DND-41 (cell line): Measurements from ENCODE around the gene RDH12.

Source experiments
- ATAC-seq: fragments of 200-7000 bp; cut with Tn5 transposase; 3 replicates; pipeline ENCODE4 v1.9.1; 2021; ENCODE audit warnings: low read depth; ENCODE audit not compliant: insufficient read depth
- DNase-seq: peaks from one replicate; pipeline ENCODE4 v3.0.0-alpha.2; 2020
- H2AFZ ChIP-seq: 2 replicates; pipeline ENCODE4 v1.6.0; 2012; ENCODE audit warnings: low read depth, low read length
- H3K27ac ChIP-seq: 2 replicates; pipeline ENCODE4 v1.5.1; 2012; ENCODE audit warnings: low read length, inconsistent platforms
- H3K27me3 ChIP-seq: fragments of 200-600 bp; sonication (generic); 2 replicates; pipeline ENCODE4 v1.6.0; 2012; ENCODE audit warnings: low read length, mild to moderate bottlenecking, inconsistent platforms; ENCODE audit not compliant: insufficient read depth, poor library complexity
- H3K36me3 ChIP-seq: 2 replicates; pipeline ENCODE4 v1.5.1; 2012; ENCODE audit warnings: low read length, inconsistent platforms; ENCODE audit not compliant: insufficient read depth
- H3K4me1 ChIP-seq: 2 replicates; pipeline ENCODE4 v1.5.1; 2012; ENCODE audit warnings: mild to moderate bottlenecking, low read length; ENCODE audit not compliant: insufficient read depth
- H3K4me2 ChIP-seq: 2 replicates; pipeline ENCODE4 v1.6.0; 2012; ENCODE audit warnings: mild to moderate bottlenecking, moderate library complexity, low read length, inconsistent platforms; ENCODE audit not compliant: insufficient read depth
- H3K4me3 ChIP-seq, 2 experiments: fragments of 200-600 bp in 1 of 2; shearing (Covaris generic) in 1 of 2; 2 replicates each; pipeline ENCODE4 v1.5.1; 2012 to 2016; ENCODE audit warnings: inconsistent platforms in 2 of 2, low read length in 2 of 2, mild to moderate bottlenecking in 2 of 2, low read depth in 1 of 2, moderate library complexity in 1 of 2
- H3K79me2 ChIP-seq: 2 replicates; pipeline ENCODE4 v1.6.0; 2012; ENCODE audit warnings: low read length, inconsistent platforms; ENCODE audit not compliant: insufficient read depth
- H3K9ac ChIP-seq: 2 replicates; pipeline ENCODE4 v1.6.0; 2012; ENCODE audit warnings: low read depth, mild to moderate bottlenecking, inconsistent platforms, low read length, moderate library complexity
- H3K9me3 ChIP-seq: 2 replicates; pipeline ENCODE4 v1.5.1; 2012; ENCODE audit warnings: low read length, moderate library complexity, mild to moderate bottlenecking, inconsistent platforms; ENCODE audit not compliant: insufficient read depth, severe bottlenecking
- H4K20me1 ChIP-seq: 2 replicates; pipeline ENCODE4 v1.6.0; 2012; ENCODE audit warnings: low read length; ENCODE audit not compliant: insufficient read depth
- CTCF ChIP-seq: IDR thresholded peaks from 2 replicates; pipeline ENCODE4 v1.5.1; 2012; ENCODE audit warnings: borderline replicate concordance, low read length, moderate library complexity, mild to moderate bottlenecking; ENCODE audit not compliant: poor library complexity, severe bottlenecking; ENCODE audit errors: extremely low read depth
- EZH2 ChIP-seq: IDR thresholded peaks from 3 replicates; pipeline ENCODE4 v1.6.1; 2012; ENCODE audit warnings: borderline replicate concordance, low read depth, mild to moderate bottlenecking, moderate library complexity, low read length, inconsistent platforms; ENCODE audit not compliant: severe bottlenecking

RDH12 gene

DNA sequence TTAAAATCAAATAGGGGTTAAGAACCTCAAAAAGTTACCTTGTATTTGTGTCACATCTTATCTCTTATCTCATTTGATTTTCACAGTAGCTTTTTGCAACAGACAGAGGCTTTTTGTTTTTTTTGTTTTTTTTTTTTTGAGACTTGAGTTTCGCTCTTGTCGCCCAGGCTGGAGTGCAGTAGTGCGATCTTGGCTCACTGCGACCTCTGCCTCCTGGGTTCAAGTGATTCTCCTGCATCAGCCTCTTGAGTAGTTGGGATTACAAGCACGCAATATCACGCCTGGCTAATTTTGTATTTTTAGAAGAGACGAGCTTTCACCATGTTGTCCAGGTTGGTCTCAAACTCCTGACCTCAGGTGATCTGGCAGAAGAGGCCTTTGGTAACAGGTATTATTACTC is 25.7 kb downstream of the RDH12 start:
- no peaks in the 10 kb centered on the region for H3K36me3 ChIP-seq
- TF ChIP-seq EZH2 (no peak), CTCF (no peak)
- no peak overlapping the region for H3K9ac ChIP-seq
- no peak overlapping the region for H3K4me3 ChIP-seq
- H3K27me3 ChIP-seq: peaks cover 5% of the 10 kb centered on the region
- H4K20me1 ChIP-seq: no peaks in the 10 kb centered on the region
- no peak overlapping the region for H2AFZ ChIP-seq
- no peaks in the 10 kb centered on the region for H3K9me3 ChIP-seq
- no peak overlapping the region for H3K27ac ChIP-seq
- H3K4me2 ChIP-seq: no peak overlapping the region
- no peaks in the 10 kb centered on the region for H3K79me2 ChIP-seq
- H3K4me1 ChIP-seq: no peaks in the 10 kb centered on the region
- ATAC-seq (no peak), DNase-seq (no peak)

GRCh38 chr14:67728258-67728657 is 26.6 kb downstream of the RDH12 start:
- TF ChIP-seq EZH2 (no peak), CTCF (no peak)
- Histone ChIP-seq H3K27ac (no peak overlapping the region), H3K27me3 (peaks cover 5% of the 10 kb centered on the region), H3K4me1 (no peaks in the 10 kb centered on the region), H3K4me2 (no peak overlapping the region), H4K20me1 (no peaks in the 10 kb centered on the region), H3K4me3 (no peak overlapping the region), H3K9ac (no peak overlapping the region), H2AFZ (no peak overlapping the region), H3K9me3 (no peaks in the 10 kb centered on the region), H3K79me2 (no peaks in the 10 kb centered on the region), H3K36me3 (no peaks in the 10 kb centered on the region)
- no peak for ATAC-seq
- DNase-seq: no peak

DNA sequence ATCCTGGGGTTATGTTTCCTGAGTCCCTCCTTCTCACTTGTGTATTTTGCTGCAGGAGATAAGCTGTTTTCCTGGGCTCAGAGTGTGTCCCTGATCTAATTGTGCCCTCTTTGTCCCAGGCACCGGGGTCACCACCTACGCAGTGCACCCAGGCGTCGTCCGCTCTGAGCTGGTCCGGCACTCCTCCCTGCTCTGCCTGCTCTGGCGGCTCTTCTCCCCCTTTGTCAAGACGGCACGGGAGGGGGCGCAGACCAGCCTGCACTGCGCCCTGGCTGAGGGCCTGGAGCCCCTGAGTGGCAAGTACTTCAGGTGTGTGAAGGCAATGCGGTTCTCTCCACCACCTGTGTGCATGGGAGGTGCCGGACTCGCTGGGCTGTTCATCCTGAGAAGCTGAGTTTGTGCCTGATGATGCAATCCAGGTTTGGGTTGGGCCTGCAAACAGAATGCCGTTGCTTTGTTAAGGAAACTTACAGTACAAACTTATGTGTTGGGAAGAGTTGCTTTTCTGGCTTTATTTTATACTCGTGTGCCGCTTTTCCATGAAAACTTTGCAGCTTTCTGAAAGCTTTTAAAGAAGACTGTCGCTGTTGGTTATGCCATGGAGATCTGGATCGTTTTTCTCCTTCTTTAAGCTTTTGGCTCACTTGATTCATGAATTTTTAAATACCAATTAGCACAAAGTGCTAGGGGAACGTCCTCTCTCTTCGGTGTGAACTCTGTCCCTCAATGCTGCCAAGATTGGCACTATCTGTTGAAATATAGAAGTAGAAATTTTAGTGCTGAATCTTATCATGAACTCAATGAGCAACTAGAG is 27.6 kb downstream of the RDH12 start:
- Histone ChIP-seq H3K9ac (no peak overlapping the region), H3K9me3 (no peaks in the 10 kb centered on the region), H3K4me3 (no peak overlapping the region), H3K36me3 (no peaks in the 10 kb centered on the region), H3K4me2 (no peak overlapping the region), H3K27ac (no peak overlapping the region), H3K79me2 (no peaks in the 10 kb centered on the region), H3K27me3 (peaks cover 5% of the 10 kb centered on the region), H4K20me1 (no peaks in the 10 kb centered on the region), H2AFZ (no peak overlapping the region), H3K4me1 (no peaks in the 10 kb centered on the region)
- ATAC-seq (no peak), DNase-seq (no peak)
- TF ChIP-seq CTCF: no peak
- no peak for TF ChIP-seq EZH2
